DMS 273 treated with DMSO at 0.1 percent for 48 hours (cell line): ENCODE data around the gene REM2.
A peak's percentile ranks its signal among the peaks of the same experiment; 100 is the strongest.
"Not testable (repeated sequence)": the region's sequence is repeated elsewhere in the genome, so short reads cannot be mapped to it uniquely, and the experiment has no call there.

Experiments used
- DNase-seq: peaks from one replicate; lab custom pipeline; 2025; lab: John Stamatoyannopoulos, UW

Gene REM2

DNA sequence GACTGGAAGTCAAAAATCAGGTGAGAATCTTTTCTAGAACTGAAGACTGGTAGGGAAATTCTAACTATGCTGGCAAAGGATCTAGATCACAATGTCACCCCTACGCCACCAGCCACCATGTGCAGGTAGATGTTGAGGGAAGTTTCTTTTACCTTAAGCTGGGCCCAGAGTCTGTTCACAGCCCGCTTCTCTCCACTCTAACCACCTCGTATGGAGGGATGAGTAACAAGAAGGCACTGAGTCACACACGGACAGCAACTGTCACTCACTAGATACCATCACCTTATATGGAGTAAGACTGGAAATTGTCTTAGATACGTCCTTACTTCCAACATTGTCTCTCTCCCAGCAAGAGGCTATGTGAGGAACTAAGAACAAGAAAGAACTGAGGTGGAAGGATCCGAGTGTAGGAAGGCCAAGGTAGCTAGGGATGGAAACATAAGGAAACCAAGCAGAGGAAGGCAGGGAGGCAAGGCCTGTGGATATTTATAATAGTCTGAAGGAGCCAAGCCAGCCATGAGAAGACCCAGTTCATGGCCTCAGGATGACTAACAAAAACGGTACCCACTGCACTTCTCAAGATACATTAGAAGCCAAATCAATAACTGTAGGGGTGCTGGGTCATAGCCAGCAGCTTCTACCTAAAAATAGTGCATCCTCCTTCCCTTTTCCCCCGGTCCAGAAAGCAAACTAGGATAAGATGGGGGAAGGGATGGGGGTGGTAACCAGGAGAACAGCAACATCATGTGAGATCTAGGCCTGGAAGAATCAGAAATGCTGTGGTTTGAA, 15.5 kb downstream of the REM2 start:
- DNase-seq, result no peak

GRCh38 chr14:22900081-22900799, 17.2 kb downstream of the REM2 start:
- DNase-seq, result peak; percentile 35

- DNase-seq, result no peak
These were observed 18.8 kb downstream of the REM2 start for GRCh38 chr14:22901799-22902198.

- DNase-seq, result no peak
These were observed 20.7 kb downstream of the REM2 start for GRCh38 chr14:22903742-22904087.

- DNase-seq, result no peak
These were observed 22.6 kb downstream of the REM2 start for GRCh38 chr14:22905627-22906026.

- no peak for DNase-seq
These were observed 23.1 kb downstream of the REM2 start for GRCh38 chr14:22906073-22906472.

DNA sequence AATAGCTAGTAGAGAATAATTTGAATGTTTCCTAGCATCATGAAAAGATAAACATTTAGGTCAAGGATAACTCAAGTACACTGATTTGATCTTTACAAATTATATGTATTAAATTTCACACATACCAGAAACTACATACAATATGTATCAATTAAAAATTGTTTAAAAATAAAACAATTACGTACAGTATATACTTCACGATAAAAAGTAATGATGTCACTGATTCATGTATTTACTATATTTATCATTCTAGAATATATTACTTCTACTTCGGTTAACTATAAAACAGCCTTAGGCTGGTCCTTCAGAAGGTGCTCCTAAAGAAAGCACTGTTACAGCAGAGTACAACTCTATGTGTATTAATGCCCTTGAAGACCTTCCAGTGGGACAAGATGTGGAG, 24.4 kb downstream of the REM2 start:
- no peak for DNase-seq

DNA sequence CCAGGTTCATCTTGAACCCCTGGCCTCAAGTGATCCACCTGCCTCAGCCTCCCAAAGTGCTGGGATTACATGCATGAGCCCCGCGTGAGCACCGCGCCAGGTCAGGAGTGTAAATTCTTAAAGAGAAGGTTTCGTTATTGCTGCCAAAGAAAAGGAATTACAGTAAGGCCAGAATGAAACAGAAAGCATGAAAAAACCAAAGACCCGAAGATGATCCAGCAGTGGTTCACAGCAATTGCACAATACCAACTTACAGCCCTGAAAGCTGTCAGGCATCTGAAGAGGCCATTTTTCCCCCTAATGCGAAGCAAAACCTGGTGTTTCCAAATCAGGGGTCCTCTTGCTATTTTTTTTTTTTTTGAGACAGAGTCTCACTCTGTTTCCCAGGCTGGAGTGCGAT, 25.6 kb downstream of the REM2 start:
- DNase-seq, result no peak

DNA sequence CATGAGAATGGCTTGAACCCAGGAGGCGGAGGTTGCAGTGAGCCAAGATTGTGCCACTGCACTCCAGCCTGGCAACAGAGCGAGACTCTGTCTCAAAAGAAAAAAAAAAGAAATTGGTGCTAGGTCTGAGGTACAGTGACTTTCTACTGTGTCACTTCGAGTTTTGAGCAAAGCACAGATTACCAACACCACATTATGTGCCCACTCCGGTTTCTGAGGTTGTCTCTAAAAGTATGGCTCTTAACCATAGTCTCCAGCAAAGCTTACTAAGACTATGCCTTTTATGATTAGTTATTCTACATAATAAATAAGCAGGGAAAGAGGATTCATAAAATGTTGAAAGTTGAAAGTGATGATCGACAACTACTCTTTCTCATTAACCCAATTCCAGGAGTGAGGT, 27.9 kb downstream of the REM2 start:
- no peak for DNase-seq

- not testable (repeated sequence) for DNase-seq
These were observed 31.8 kb downstream of the REM2 start for GRCh38 chr14:22914836-22915235.

- no peak for DNase-seq
These were observed 33.0 kb downstream of the REM2 start for GRCh38 chr14:22915886-22916521.

DNA sequence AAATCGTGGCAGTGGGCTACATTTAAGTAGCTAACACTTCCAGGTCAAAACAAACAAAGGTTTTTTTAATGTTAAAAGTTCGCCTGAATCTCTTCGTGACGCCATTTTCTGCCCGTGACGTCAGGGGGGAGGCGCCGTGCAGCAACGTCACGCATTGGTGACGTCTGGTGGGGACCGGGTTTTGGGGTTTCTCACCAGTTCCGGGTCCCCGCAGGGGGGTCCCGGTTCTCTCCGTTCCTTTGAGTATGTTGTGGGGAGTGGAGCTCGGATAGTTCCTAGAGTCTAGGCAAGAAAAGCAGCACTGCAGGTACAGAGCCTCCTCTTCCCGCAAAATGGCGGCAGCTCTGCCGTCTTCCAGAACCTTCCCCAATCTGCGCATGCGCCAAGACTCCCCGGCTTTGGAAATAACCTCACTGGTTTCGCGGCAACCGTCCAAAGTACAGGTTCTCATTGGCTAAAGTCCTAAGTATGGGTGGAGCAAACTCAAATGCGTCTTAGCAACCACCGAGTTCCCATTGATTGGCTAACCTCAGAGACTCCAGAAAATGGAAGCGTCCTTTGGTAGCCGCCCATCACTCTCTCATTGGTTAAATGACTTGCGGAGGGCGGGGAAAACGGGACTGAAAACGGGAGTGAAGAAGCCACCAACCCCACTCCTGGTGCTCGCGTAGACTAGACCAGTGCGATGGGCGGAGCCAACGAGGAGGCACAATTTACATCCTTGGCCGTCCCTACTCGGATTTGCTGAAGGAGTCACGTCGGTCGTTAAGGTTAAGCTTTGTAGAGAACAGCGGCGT, 36.0 kb downstream of the REM2 start, which contains the start of gene RBM23:
Gene RBM23 (minus strand): TSS at position 346 of the 797 bp plus-strand sequence.
- DNase-seq, result peak; percentile 99

- no peak for DNase-seq
These were observed 36.5 kb downstream of the REM2 start for GRCh38 chr14:22919601-22919921.

GRCh38 chr14:22920697-22921096, 37.7 kb downstream of the REM2 start:
- DNase-seq, result no peak

GRCh38 chr14:22922294-22922693, 39.3 kb downstream of the REM2 start:
- DNase-seq, result no peak

DNA sequence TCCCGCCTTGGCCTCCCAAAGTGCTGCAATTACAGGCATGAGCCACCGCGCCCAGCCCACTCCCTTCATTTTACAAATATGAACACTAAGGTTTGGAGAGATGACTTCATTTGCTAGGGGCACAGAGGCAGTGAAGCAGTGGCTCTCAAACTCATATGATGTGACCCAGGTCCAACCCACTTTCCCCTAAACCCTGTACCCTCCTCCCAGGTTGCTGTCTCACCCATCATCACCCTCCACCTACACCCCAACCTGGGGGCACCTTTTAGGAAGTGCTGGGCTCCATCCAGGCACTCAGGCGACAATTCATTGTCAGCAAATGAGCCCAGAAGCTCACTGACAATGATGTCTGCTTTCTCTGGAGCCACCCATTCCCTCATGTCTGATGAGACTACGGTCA, 40.7 kb downstream of the REM2 start:
- no peak for DNase-seq

GRCh38 chr14:22925513-22925912, 42.5 kb downstream of the REM2 start:
- no peak for DNase-seq

- no peak for DNase-seq
These were observed 43.3 kb downstream of the REM2 start for GRCh38 chr14:22926316-22926715.

DNA sequence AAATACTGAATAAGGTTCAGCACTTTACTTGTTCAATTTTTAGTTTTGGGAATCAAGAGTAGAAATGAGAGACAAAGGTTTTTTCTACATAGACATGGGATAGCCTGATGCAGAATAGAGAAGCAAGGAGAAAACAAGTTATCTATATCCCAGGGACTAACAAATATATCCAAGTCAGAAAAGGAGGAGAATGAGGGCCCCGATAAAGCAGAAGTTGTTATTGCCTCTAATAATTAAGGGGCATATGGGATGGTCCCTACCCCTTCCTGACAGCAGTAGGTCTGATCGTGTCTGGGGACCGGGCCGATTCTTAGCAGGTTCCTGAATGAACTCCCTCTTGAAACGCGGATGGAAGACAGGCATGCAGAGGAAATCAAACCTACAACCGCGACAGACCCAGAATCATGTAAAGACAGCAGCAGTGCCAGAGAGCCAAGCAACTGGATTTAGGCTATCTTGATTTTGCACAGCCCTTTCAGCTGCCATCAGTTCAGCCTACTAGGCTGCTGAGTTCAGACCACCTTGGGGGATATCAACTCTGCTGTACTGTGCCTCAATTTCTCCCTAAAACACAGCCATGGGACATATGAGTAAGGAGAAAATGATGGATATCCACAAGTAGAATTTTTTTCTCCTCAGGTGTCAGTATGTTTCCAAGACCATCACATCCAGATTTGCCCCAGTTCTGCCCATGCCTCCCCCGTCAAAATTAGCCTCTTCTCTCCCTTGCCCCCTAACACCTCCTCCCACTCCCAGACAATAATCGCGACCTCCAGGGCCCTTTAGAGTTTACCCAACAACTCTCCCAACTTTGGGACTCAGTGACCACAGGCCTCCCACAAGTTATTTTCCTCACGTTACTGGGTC, 45.4 kb downstream of the REM2 start:
- no peak for DNase-seq

DNA sequence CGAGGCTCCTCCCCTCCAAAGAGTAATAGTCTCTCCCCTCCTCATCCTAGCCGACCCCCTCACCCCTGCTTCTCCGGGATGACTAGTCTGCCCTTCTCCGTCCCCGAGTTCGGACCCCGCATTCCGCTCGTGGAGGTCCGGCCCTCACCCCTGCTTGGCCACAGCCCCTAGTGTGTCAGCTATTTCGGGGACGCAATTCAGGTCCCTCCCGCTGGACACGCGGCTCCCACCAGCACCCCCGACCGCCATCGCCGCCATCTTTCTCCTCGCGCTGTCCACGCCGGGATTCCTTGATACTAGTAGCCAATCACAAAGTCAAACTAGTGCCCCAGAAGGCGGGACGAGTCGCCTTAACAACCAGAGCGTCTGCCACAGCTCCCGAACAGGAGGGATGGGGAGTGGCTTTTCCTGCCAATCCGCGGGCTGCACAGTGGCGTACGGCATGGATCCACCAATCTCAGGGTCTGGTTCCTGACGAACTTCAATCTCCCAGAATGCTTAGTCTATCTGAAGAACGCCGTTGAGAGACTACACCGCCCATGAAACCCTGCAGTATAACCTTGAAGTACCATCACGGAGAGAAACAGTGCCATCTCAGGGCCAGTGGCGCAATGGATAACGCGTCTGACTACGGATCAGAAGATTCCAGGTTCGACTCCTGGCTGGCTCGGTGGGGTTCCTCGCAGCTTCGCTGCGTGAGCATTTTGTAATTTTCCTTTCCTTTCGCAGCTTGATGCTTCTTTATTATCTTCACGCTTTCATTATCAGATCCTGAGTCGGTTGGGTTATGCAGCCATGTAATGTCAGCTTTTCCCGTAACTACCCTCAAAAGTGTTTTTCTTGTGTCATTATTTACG, 46.3 kb downstream of the REM2 start, which contains the start of gene PRMT5:
Gene PRMT5 (minus strand): TSS at position 273 of the 857 bp plus-strand sequence. CDS start 15 bp downstream, at position 258.
- DNase-seq, result peak; percentile 99
